ENCODE measurements around the gene HIVEP3.

The HIVEP3 gene

GRCh38 chr1:41822866-41823265, 95.9 kb downstream of the HIVEP3 start:
- peaks cover 14% of the 10 kb centered on the region for H3K36me3 ChIP-seq (ENCODE audit: insufficient read depth, low read length)
- H3K4me3 ChIP-seq (ENCODE audit: low read depth in 1 of 2, low read length in 2 of 2) = no peak overlapping the region
- H3K9ac ChIP-seq (ENCODE audit: low read depth, low read length) = no peak overlapping the region
- H4K20me1 ChIP-seq (ENCODE audit: insufficient read depth, low read length) = peaks cover 80% of the 10 kb centered on the region
- H3K27ac ChIP-seq (ENCODE audit: low read length) = peak overlapping the region; percentile 32; the same call in 1 of the 2 replicates
- no peaks in the 10 kb centered on the region for H3K9me3 ChIP-seq (ENCODE audit: insufficient read depth, low read length, severe bottlenecking)
- H3K79me2 ChIP-seq (ENCODE audit: insufficient read depth, low read length) = peaks cover 98% of the 10 kb centered on the region
- no peaks in the 10 kb centered on the region for H3K27me3 ChIP-seq (ENCODE audit: insufficient read depth, low read length, poor library complexity)
- no peak for TF ChIP-seq CTCF (IDR thresholded peaks at IDR 0.05; ENCODE audit: borderline replicate concordance, extremely low read depth, low read length, poor library complexity, severe bottlenecking)
- no peak for TF ChIP-seq EZH2 (IDR thresholded peaks at IDR 0.05; ENCODE audit: borderline replicate concordance, low read depth, low read length, severe bottlenecking)
- DNase-seq (no peak), ATAC-seq (ENCODE audit: insufficient read depth, low read depth) (no peak)
- no peak overlapping the region for H2AFZ ChIP-seq (ENCODE audit: low read depth, low read length)
- no peak overlapping the region for H3K4me2 ChIP-seq (ENCODE audit: insufficient read depth, low read length)
- no peaks in the 10 kb centered on the region for H3K4me1 ChIP-seq (ENCODE audit: insufficient read depth, low read length)

- DNase-seq = no peak
- H3K4me3 ChIP-seq (ENCODE audit: low read depth in 1 of 2, low read length in 2 of 2) = no peak overlapping the region
- TF ChIP-seq EZH2 (IDR thresholded peaks at IDR 0.05; ENCODE audit: borderline replicate concordance, low read depth, low read length, severe bottlenecking) = no peak
- TF ChIP-seq CTCF (IDR thresholded peaks at IDR 0.05; ENCODE audit: borderline replicate concordance, extremely low read depth, low read length, poor library complexity, severe bottlenecking) = no peak
- H3K4me1 ChIP-seq (ENCODE audit: insufficient read depth, low read length) = peaks cover 11% of the 10 kb centered on the region
- H3K9ac ChIP-seq (ENCODE audit: low read depth, low read length) = no peak overlapping the region
- H4K20me1 ChIP-seq (ENCODE audit: insufficient read depth, low read length) = peaks cover 79% of the 10 kb centered on the region
- no peaks in the 10 kb centered on the region for H3K27me3 ChIP-seq (ENCODE audit: insufficient read depth, low read length, poor library complexity)
- H3K4me2 ChIP-seq (ENCODE audit: insufficient read depth, low read length) = no peak overlapping the region
- ATAC-seq (ENCODE audit: insufficient read depth, low read depth) = no peak
- H3K36me3 ChIP-seq (ENCODE audit: insufficient read depth, low read length) = peaks cover 24% of the 10 kb centered on the region; the same call in 1 of the 2 replicates
- no peak overlapping the region for H2AFZ ChIP-seq (ENCODE audit: low read depth, low read length)
- H3K27ac ChIP-seq (ENCODE audit: low read length) = no peak overlapping the region
- H3K9me3 ChIP-seq (ENCODE audit: insufficient read depth, low read length, severe bottlenecking) = no peaks in the 10 kb centered on the region
- H3K79me2 ChIP-seq (ENCODE audit: insufficient read depth, low read length) = peaks cover 99% of the 10 kb centered on the region
Observed at GRCh38 chr1:41819843-41820242, 98.9 kb downstream of the HIVEP3 start.

- H4K20me1 ChIP-seq (ENCODE audit: insufficient read depth, low read length) = peaks cover 77% of the 10 kb centered on the region
- peaks cover 16% of the 10 kb centered on the region for H3K4me1 ChIP-seq (ENCODE audit: insufficient read depth, low read length)
- no peak overlapping the region for H2AFZ ChIP-seq (ENCODE audit: low read depth, low read length)
- no peak for DNase-seq
- no peak for ATAC-seq (ENCODE audit: insufficient read depth, low read depth)
- no peaks in the 10 kb centered on the region for H3K9me3 ChIP-seq (ENCODE audit: insufficient read depth, low read length, severe bottlenecking)
- H3K27ac ChIP-seq (ENCODE audit: low read length) = no peak overlapping the region
- peaks cover 24% of the 10 kb centered on the region; the same call in 1 of the 2 replicates for H3K36me3 ChIP-seq (ENCODE audit: insufficient read depth, low read length)
- H3K4me2 ChIP-seq (ENCODE audit: insufficient read depth, low read length) = no peak overlapping the region
- no peak overlapping the region for H3K9ac ChIP-seq (ENCODE audit: low read depth, low read length)
- H3K27me3 ChIP-seq (ENCODE audit: insufficient read depth, low read length, poor library complexity) = no peaks in the 10 kb centered on the region
- H3K79me2 ChIP-seq (ENCODE audit: insufficient read depth, low read length) = peaks cover 100% of the 10 kb centered on the region
- no peak overlapping the region for H3K4me3 ChIP-seq (ENCODE audit: low read depth in 1 of 2, low read length in 2 of 2)
- TF ChIP-seq EZH2 (IDR thresholded peaks at IDR 0.05; ENCODE audit: borderline replicate concordance, low read depth, low read length, severe bottlenecking) = no peak
- no peak for TF ChIP-seq CTCF (IDR thresholded peaks at IDR 0.05; ENCODE audit: borderline replicate concordance, extremely low read depth, low read length, poor library complexity, severe bottlenecking)
Observed at GRCh38 chr1:41819069-41819468, 99.7 kb downstream of the HIVEP3 start.

- TF ChIP-seq EZH2 (IDR thresholded peaks at IDR 0.05; ENCODE audit: borderline replicate concordance, low read depth, low read length, severe bottlenecking) (no peak), CTCF (IDR thresholded peaks at IDR 0.05; ENCODE audit: borderline replicate concordance, extremely low read depth, low read length, poor library complexity, severe bottlenecking) (no peak)
- Histone ChIP-seq H3K9ac (ENCODE audit: low read depth, low read length) (no peak overlapping the region), H3K36me3 (ENCODE audit: insufficient read depth, low read length) (peaks cover 15% of the 10 kb centered on the region), H3K27me3 (ENCODE audit: insufficient read depth, low read length, poor library complexity) (no peaks in the 10 kb centered on the region), H3K79me2 (ENCODE audit: insufficient read depth, low read length) (peaks cover 100% of the 10 kb centered on the region), H3K4me2 (ENCODE audit: insufficient read depth, low read length) (no peak overlapping the region), H3K27ac (ENCODE audit: low read length) (peak overlapping the region; percentile 54), H2AFZ (ENCODE audit: low read depth, low read length) (no peak overlapping the region), H3K4me1 (ENCODE audit: insufficient read depth, low read length) (peaks cover 46% of the 10 kb centered on the region), H3K4me3 (ENCODE audit: low read depth in 1 of 2, low read length in 2 of 2) (no peak overlapping the region), H4K20me1 (ENCODE audit: insufficient read depth, low read length) (peaks cover 75% of the 10 kb centered on the region), H3K9me3 (ENCODE audit: insufficient read depth, low read length, severe bottlenecking) (no peaks in the 10 kb centered on the region)
- DNase-seq (no peak), ATAC-seq (ENCODE audit: insufficient read depth, low read depth) (no peak)
Observed at GRCh38 chr1:41816061-41816460, 102.7 kb downstream of the HIVEP3 start.

All from DND-41 (cell line).